8988T (cell line): ENCODE measurements around the gene C17orf100.
A peak's percentile ranks its signal among the peaks of the same experiment; 100 is the strongest.
"Not testable (repeated sequence)": the region's sequence is repeated elsewhere in the genome, so short reads cannot be mapped to it uniquely, and the experiment has no call there.

Experiments
- DNase-seq: peaks from one replicate; pipeline ENCODE4 v3.0.0; 2011

C17orf100 gene

DNA sequence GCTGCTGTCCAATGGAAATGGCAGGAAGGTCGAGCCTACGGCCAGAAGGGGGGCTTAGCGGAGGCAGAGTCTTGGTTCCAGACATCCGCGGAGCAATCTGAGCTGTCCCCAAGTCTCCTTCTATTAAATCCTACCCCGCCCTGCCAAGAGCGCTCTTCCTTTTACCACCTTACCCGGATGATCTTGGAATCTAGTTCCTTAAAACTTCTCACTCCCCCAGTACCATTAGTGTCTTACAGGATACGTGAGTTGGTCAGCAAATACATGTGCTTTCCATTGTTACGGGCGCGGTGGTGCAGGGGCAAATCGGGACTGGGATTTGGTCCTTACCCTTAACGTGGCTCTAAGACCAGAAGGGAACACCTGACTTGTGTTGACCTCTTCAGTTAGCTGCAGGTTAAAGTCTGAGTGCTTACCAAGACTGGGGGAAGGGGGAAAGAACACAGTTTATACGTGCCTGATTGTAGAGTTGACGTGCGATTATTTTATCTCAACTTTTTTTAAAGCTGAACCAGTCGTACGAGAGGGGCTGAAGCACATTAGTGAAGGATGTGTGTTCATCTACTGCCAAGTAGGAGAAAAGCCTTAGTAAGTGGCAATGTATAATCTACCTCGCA, 10.2 kb upstream of the C17orf100 start:
- DNase-seq, result no peak

DNA sequence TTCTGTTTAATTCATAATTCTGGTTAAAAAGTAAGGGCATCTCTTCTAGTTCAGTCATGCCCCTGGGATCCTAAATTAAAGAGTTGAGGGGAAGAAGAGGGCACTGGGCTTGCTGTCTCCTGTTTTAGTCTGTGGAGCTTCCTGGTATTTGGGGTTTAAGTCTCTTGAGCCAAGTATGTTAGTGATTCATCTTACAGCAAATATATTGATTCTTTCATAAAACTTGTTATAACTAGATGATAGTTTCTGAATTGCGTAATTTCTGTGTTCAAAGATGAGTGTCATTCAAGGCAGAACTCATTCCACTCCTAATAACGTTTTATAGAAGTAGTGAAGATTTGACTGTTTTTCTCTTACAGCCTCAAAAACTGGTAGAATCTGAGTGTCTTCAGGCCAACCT, 9.0 kb upstream of the C17orf100 start:
- no peak for DNase-seq

DNA sequence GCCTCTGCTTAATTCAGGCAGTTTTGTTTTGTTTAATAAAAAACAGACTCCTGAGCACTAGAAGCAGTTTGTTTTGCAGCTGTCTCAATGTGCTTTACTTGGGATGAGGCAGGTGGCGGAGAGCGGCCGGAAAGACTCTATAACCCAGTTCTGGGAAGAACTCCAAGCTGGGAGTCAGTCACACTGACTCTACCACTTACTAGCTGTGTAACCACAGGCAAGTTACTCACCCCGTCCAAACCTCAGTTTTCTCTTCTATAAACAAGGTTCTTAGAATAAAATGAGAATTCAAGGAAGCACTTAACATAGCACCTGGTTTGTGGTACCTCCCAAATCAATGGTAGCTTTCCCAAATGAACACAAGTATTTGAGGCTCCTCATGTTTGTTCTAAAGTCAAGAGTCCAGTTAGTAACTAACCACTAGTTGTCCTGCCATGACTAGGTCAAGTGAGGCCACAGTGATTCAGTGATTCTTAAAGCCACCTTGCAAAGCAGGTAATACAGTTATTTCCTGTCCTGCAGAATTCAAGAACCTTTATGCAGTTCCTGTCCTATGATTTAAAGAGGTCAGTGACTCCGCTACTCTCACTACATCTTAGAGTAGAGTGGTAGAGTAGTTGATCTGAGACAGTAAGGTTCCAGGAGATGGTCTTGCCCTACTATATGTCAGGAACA, 8.0 kb upstream of the C17orf100 start:
- DNase-seq, result no peak

DNA sequence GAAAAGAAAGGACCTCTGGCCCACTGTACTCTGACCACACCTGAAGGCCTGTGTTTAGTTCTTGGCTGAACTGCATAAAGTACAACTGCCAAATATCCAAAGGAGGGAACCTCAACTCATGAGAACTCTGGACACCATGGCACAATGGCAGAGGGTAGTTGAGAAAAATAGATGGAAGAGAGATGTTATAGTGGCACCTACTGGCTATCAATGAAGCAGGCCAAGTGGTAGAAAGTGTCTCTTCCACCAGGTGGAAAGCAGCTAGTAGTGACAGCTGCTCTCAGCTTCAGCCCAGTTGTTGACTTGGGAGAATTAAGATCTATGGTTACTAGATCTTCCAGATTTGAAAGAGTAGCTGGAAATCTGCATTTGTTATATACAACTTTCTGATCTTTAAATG, 3.4 kb upstream of the C17orf100 start:
- no peak for DNase-seq

DNA sequence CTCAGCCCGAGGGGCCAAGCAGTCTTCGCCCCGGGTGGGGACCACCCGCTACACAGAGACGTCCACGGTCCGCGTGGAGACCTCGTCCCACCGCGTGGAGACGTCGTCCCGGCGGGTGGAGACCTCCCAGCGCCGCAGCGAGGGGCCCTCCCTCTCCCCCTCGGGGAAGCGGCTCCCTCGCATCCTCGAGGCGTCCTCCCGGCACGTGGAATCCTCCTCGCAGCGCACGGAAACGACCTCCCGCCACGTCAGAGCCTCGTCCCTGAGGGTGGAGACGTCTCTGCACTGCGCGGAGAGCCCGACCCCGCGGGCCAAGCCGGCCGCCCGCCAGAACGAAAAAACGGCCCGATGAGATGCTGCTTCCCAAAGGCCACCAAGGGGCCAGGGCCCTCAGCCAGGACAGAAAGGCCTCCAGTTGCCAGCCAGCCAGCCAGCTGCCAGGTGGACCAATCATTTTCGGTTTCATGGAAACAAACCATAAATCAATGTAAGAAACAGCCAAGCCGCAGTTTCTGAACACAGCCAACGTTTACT, 424 bp downstream of the C17orf100 start:
- DNase-seq, result no peak

DNA sequence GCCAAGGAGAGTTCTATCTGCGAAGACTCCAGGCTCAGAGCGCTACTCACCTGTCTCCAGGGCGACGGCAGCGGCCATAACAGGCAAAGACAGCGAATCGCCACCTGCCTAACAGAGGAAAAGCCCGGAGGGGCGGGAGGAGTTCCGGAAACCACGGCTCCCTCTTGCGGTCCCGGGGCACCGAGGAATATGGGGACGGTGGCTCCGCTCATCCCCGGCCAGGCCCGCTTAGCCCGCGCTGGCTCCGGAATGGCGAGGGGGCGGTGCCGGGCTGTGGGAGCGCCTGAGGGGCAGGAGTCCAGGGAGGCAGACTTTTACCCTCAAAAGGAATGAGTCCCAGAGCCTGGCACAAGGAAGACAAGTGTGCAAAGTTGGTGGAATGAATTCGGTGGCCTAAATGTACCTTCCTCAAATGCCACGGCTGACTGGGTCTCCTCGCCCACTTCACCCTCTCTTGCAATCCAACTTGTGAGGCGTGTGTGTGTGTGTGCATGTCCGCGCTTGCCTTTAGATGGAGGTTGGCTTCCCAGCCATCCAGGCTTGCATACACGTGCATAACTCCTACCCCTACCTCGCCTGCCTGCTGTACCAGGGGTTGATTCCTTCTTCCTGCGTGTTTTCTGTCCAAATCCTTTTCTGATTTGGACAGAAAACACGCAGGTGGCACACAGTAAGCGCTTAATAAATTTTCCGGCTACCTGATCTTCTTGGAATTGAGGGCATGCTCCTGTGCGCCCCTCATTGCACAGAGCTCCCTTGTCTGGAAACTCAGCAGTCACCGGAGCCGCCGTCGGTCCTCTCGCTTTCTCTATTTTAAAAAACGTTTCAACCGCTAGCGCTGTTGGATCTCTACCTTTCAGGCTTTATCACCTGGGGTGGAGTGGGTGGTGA, 3.5 kb downstream of the C17orf100 start:
- DNase-seq, result no peak

DNA sequence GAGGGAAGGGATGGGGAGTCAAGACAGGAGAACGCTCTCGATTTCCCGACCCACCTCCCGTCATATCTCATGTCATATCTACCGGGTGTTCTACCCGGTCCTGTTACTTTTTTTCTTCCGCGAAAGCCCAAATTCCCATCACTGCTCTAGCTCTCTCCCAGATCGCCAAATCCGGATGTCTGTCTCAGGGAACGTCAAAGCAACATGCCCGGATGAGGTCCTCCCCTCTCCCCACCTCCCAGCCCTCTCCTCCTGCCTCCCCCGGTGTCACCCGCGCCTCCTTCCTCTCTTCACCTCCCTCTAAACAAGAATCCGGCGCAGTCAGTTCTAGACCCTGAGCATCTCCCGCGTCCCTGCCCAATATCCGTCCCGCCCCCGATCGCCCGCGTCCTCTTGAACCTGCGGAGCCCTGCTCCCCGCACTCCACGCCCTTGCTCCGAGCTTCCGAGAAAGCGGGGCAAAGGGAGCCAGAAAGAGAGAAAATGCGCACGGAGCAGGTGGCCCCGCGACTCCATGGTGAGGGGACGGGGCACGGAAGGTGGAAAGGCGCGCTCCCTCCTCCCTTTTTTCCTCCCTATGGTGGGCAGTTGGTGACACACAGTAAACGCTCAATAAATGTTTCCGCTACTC, 4.3 kb downstream of the C17orf100 start:
- DNase-seq, result not testable (repeated sequence)

DNA sequence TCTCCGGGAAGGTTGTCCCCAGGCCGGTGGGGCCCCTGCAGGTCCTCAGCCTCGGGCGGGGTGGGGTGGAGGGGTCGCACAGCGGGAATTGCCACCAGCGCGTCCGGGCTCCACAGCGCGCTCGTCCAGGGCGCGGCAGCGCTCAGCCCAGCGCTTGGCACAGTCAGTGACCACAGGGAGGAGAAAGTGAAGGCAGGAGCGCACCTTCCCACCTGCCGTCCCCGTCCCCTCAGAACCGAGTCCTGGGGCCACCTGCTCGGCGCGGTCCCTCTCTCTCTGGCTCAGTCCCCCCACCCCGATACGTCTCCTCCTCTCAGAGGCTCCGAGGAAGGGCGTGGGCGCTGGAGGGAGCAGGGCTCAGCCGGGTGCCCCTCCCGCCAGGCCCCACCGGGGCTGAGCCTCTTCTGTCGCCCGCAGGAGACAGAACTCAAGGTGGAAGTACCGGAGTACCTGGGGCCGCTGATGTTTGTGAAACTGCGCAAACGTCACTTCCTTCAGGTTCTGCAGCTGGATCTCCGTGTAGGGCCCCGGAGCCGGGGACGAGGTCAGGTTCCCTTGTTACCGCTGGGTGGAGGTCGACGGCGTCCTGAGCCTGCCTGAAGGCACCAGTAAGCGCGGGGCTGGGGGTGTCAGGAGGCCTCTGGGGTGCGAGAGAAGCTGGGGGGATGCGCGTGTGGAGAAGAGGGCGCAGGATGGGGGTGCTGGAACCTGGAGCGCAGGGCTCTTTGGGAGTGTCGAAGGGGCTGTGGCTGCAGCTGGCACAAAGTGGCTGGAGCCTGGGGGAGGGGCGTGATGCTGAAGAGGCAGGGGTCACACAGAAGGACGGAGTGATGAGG, 5.5 kb downstream of the C17orf100 start:
- DNase-seq, result not testable (repeated sequence)

DNA sequence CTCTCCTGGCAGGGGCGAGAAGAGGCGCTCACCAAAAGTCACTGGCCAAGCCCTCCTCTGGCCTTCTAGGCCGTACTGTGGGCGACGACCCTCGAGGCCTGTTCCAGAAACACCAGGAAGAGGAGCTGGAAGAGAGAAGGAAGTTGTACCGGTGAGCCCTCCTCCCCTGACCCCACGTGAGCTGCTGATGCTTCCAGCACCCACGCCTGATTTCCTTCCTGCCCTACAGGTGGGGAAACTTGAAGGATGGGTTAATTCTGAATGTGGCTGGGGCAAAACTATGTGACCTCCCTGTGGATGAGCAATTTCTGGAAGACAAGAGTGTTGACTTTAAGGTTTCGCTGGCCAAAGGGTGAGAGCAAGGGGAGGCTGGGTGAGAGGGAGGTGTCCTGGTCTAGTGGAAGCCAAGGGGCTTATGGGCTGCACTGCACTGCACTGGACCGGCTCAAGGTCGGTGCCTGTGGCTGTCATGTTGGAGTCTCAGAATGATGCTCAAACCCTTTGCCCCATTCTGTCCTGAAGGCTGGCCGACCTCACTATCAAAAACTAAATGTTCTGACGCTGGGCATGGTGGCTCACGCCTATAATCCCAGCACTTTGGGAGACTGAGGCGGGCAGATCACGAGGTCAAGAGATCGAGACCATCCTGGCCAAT, 6.2 kb downstream of the C17orf100 start:
- DNase-seq, result no peak

GRCh38 chr17:6658411-6658810, 6.8 kb downstream of the C17orf100 start:
- not testable (repeated sequence) for DNase-seq

DNA sequence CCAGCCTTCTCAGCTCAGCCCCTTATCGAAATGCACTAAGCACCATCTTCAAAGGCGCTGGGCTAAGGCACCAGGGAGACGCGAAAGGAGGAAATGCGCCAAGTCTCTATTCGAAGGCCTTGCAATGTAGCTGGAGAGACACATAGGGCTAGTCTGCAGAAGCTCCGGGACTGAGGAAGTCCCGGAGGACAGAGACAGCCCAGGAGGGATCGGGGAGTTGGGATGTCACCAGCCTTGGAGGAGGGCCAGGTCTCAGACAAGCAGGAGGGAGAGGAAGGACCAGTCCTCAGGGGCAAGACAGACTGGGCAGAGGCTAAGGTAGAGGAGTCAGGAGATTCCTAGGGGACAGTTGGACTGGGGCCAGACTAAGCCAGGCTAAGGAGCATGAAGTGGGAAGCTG, 8.5 kb downstream of the C17orf100 start:
- no peak for DNase-seq

DNA sequence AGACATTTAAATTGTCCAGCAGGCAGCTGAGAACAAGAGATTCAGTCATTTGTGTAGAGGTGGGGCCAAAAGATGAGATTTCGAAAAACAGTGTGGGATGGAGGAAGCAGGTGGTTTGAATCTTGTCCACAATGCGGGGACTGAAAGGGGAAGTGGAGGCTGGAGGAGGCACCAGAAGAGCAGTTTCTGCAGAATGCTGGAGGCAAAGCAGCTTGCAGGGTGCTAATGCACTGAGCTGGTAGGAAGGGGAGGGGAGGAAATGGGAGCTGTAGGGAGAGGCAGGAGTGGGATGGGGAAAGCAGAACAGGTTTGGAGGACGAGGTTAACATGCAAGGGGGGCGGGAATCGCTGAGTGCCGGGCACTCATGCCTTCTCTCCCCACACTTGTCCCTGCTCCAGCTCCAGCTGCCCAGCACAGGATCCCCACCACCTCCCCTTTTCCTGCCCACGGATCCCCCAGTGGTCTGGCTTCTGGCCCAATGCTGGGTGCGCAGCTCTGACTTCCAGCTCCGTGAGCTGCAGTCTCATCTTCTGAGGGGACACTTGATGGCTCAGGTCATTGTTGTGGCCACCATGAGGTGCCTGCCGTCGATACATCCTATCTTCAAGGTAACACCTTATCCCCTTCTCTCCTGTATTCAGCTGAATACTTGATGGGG, 9.4 kb downstream of the C17orf100 start:
- DNase-seq, result no peak

GRCh38 chr17:6661464-6661848, 9.9 kb downstream of the C17orf100 start:
- no peak for DNase-seq

DNA sequence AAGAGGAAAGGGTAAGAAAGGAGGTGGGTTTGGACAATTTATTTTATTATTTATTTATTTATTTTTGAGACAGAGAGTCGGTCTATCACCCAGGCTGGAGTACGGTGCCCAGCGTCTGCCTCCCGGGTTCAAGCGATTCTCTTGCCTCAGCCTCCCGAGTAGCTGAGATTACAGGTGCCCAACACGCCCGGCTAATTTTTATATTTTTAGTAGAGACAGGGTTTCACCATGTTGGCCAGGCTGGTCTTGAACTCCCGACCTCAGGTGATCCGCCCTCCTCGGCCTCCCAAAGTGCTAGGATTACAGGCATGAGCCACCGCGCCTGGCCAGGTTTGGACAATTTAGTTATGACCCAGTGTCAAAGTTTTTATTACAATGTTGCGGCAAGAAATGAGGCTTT, 11.6 kb downstream of the C17orf100 start:
- not testable (repeated sequence) for DNase-seq

- peak; percentile 54 for DNase-seq
Measured at GRCh38 chr17:6666077-6666521, 14.5 kb downstream of the C17orf100 start.

GRCh38 chr17:6666557-6666956, 15.0 kb downstream of the C17orf100 start:
- DNase-seq, result no peak

- DNase-seq, result no peak
Measured at GRCh38 chr17:6667516-6667915, 16.0 kb downstream of the C17orf100 start.

- no peak for DNase-seq
Measured at GRCh38 chr17:6668219-6668618, 16.7 kb downstream of the C17orf100 start.

GRCh38 chr17:6668727-6669425, 17.3 kb downstream of the C17orf100 start:
- DNase-seq, result no peak

- no peak for DNase-seq
Measured at GRCh38 chr17:6669479-6670212, 18.1 kb downstream of the C17orf100 start.
